GM12872 (cell line): Measurements from ENCODE around the gene BAG2.

Experiments used
- TF ChIP-seq, protein P1 (sequence below): IDR thresholded peaks from 3 replicates; pipeline ENCODE4 v1.5.1; 2011; ENCODE audit warnings: low read depth, mild to moderate bottlenecking, low read length, moderate library complexity; ENCODE audit not compliant: insufficient read depth

BAG2 gene

DNA sequence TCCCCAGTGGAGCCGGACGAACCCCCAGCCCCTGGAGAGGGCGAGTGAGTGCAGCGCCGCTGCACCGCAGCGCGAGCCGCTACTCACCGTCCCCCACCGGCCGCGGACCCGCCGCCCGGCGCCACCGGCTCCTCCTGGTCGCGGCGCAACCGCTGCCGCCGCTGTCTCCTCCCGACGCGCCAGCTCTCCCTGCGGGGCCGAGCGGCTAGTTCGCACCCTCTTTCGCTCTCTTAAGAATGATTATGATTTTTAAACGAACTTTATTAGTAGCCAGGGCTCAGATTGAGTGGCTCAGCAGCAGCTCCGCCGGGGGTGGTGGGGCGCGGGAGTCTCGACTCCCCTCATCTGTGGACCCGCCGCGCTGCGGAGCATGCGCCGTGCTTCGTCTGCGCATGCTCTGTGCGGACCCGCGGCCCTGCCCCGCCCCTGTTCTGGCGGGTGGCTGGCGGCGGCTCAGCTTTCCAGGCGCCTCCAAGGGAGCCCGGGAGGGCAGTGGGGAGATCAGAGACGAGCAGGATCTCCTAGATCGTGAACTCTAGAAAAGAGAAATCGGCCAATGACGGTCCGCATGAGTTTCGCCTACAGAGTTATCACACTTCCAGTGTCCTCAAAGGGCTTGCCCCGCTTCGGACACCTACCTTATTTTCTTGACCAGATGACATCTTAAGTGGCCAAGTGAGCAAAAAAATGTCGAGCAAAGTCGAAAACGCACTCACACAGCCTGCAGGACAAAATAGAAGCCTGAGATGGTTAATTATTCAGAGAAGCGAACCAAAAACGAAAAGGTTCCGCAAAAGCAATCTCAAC is 50.0 kb downstream of the BAG2 start, which contains the start of gene RAB23:
TSS of gene RAB23 (minus strand) at position 372 of the 807 bp plus-strand sequence. CDS start 11,927 bp downstream, outside the sequence.
- TF ChIP-seq, protein P1, sequence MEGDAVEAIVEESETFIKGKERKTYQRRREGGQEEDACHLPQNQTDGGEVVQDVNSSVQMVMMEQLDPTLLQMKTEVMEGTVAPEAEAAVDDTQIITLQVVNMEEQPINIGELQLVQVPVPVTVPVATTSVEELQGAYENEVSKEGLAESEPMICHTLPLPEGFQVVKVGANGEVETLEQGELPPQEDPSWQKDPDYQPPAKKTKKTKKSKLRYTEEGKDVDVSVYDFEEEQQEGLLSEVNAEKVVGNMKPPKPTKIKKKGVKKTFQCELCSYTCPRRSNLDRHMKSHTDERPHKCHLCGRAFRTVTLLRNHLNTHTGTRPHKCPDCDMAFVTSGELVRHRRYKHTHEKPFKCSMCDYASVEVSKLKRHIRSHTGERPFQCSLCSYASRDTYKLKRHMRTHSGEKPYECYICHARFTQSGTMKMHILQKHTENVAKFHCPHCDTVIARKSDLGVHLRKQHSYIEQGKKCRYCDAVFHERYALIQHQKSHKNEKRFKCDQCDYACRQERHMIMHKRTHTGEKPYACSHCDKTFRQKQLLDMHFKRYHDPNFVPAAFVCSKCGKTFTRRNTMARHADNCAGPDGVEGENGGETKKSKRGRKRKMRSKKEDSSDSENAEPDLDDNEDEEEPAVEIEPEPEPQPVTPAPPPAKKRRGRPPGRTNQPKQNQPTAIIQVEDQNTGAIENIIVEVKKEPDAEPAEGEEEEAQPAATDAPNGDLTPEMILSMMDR, result no peak

DNA sequence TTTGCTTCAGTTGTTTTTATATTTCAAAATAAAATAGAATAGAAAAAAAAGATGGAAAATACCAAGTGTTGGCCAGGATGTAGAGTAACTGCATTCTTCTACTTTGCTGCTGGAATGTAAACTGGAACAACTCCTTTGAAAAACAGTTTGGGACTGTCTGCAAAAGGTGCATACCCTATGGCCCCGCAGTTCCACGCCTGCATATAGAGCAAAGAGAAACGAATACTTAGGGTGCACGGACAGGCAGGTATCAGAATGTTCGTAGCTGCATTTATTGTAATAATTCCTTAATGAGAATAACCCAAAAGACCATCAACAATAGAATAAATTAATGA is 50.6 kb downstream of the BAG2 start:
- TF ChIP-seq, protein P1, result no peak

DNA sequence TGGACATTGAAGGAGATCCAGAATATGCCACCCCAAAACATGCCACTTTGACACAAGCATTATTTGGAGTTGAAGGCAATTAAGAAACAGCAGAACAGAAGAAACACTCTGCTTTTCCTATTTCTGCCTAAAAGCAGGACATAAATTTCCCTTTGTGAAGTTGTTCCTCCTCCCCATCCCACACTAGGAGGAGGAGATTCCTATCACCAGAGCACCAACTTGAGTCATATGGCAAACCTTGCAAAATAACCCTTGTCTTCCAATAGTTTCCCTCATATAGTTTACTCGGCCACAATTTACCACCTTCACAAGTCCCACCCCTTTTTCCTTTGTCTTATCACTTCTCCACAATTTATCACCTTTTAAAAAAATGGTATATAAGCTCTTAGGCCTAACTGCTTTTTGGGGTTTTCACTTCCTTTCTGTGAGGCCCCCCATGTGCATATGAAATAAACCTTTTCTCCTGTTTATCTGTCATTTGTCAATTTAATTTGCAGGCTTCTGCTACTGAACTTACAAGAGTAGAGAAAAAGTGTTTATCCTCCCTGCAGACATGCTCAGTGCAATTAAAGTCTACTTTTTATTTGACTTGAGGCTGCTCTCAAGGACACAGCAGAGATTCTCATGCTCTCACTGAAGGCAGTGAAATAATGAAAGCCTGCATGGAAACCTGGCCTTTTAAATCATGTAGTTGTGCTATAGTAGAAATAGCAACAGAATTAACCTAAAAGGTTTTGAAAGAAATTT is 52.8 kb downstream of the BAG2 start:
- TF ChIP-seq, protein P1, result no peak

DNA sequence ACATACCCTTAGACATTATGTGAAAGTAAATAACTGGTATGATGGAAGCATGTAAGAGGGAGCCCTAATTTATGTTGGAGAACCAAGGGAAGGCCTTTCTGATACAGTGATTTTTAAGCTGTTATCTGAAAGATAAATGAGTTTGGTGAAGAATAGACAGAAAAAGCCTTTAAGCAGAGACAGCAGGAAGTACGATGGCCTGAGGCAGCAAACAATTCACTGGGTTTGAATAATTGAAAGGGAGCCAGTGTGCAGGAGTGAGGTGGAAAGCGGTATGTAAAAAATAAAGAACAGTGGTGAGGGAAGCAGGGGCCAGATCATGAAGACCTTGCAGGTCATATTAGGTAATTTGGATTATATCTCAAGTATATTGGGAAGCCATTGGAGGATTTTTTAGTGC is 54.1 kb downstream of the BAG2 start:
- TF ChIP-seq, protein P1, result no peak
